ENCODE results near the gene APOBEC3H. TPM values are rescaled to one million over a fixed set of nuclear protein-coding genes. Genes with fewer than 3 reads are reported as not detected.

Gene APOBEC3H
- total RNA-seq, 1 donor from 2014 or later, result not detected

- no peak for DNase-seq (ENCODE audit: low read depth)
- H3K4me3 ChIP-seq (ENCODE audit: low read depth, low read length), result no peak overlapping the region
- TF ChIP-seq, protein P1, sequence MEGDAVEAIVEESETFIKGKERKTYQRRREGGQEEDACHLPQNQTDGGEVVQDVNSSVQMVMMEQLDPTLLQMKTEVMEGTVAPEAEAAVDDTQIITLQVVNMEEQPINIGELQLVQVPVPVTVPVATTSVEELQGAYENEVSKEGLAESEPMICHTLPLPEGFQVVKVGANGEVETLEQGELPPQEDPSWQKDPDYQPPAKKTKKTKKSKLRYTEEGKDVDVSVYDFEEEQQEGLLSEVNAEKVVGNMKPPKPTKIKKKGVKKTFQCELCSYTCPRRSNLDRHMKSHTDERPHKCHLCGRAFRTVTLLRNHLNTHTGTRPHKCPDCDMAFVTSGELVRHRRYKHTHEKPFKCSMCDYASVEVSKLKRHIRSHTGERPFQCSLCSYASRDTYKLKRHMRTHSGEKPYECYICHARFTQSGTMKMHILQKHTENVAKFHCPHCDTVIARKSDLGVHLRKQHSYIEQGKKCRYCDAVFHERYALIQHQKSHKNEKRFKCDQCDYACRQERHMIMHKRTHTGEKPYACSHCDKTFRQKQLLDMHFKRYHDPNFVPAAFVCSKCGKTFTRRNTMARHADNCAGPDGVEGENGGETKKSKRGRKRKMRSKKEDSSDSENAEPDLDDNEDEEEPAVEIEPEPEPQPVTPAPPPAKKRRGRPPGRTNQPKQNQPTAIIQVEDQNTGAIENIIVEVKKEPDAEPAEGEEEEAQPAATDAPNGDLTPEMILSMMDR (conservative IDR thresholded peaks at IDR 0.05; ENCODE audit: low read depth, low read length), result no peak
Measured at GRCh38 chr22:39088685-39089032, 8.4 kb upstream of the APOBEC3H start.

GRCh38 chr22:39089928-39090327, 7.1 kb upstream of the APOBEC3H start:
- TF ChIP-seq, protein P1 (conservative IDR thresholded peaks at IDR 0.05; ENCODE audit: low read depth, low read length), result no peak
- H3K4me3 ChIP-seq (ENCODE audit: low read depth, low read length), result no peak overlapping the region
- DNase-seq (ENCODE audit: low read depth), result no peak

DNA sequence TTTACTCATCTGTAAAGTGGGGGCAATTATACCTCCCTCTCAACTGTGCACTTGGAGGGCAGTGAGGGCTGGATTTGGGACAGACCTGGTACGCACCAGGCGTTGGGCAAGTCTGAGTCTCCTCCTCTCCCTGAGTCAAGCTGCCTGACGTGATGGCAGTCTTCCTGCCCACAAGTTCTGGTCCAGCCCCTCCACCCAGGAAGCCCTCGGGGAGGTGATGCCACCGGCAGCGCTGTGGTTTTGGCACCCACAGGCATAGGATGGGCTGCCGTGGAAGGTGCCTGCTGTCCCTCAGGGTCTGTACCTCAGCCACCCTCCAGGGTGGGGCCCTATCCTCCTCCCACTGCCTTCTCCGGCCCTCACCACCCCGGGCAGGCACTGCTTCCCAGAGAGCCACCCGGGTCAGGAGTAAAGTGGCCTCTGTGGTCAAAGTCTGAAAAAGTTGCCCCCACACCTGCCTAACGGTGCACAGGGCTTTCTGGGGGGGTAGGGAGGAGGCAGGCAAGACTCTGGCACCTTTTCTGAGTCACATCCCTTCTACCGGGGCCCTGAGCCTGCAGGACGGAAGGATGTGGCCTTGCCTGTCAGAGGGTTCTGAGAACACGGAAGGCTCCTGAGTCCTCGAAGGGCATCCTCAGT, 6.5 kb upstream of the APOBEC3H start:
- DNase-seq (ENCODE audit: low read depth), result no peak

GRCh38 chr22:39091126-39092081, 5.6 kb upstream of the APOBEC3H start:
- DNase-seq (ENCODE audit: low read depth), result no peak
- H3K4me3 ChIP-seq (ENCODE audit: low read depth, low read length), result no peak overlapping the region
- TF ChIP-seq, protein P1 (conservative IDR thresholded peaks at IDR 0.05; ENCODE audit: low read depth, low read length), result no peak

More for the DNA sequence above, 6.5 kb upstream of the APOBEC3H start:
- TF ChIP-seq, protein P1 (conservative IDR thresholded peaks at IDR 0.05; ENCODE audit: low read depth, low read length), result no peak
- H3K4me3 ChIP-seq (ENCODE audit: low read depth, low read length), result no peak overlapping the region

DNA sequence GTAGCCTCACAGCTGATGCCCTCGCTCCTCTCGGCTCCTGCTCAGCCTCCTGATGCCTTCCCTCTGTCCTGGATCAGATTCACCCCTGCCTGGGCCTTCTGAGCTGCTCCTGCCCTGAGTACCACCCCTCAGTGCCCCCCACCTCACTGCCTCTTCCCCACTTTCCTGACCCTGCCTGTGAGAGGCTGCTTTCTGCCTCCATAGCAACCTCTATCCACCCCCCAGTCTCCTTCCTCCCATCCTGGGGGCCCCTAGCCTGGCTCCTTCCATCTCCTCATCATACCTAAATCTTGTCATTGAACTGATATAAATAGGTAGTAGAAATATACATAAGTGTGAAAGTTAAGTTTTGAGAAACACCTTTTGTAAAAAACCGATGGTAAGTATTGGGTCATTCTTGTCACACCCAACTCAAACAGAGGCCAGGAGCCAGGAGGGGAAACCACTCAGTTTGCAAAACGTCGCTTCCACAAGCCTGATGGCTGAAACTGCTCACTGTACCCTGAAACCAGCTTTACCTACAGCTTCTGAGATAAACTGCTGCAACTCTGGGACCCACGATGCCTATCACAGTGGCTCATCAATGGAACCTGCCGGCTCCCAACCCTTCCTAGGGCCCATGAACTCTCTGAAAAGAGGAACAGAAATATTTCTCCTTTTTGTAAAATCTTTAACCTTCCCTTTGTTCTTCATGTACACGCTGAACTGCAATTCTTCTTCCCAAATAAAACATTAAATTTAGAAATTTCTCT, 4.8 kb upstream of the APOBEC3H start:
- TF ChIP-seq, protein P1 (conservative IDR thresholded peaks at IDR 0.05; ENCODE audit: low read depth, low read length), result no peak
- DNase-seq (ENCODE audit: low read depth), result no peak
- H3K4me3 ChIP-seq (ENCODE audit: low read depth, low read length), result no peak overlapping the region

GRCh38 chr22:39094717-39095389, 2.2 kb upstream of the APOBEC3H start:
- TF ChIP-seq, protein P1 (conservative IDR thresholded peaks at IDR 0.05; ENCODE audit: low read depth, low read length), result no peak

More at GRCh38 chr22:39094717-39095389, 2.2 kb upstream of the APOBEC3H start:
- DNase-seq (ENCODE audit: low read depth), result no peak
- H3K4me3 ChIP-seq (ENCODE audit: low read depth, low read length), result no peak overlapping the region
